Inflammatory macrophage (primary cell): ENCODE results near the gene ATP5MC2.
A peak's percentile ranks its signal among the peaks of the same experiment; 100 is the strongest.
"Not testable (repeated sequence)": the region's sequence is repeated elsewhere in the genome, so short reads cannot be mapped to it uniquely, and the experiment has no call there.

ENCODE experiments used
- DNase-seq, 2 donors: peaks; one replicate each; pipeline ENCODE4 v3.0.0-alpha.2; 2020 to 2022
- total RNA-seq, 18 experiments: gene quantifications; one replicate each; lab custom pipeline; 2026; ENCODE audit warnings: mixed read lengths in 6 of 18, inconsistent platforms in 2 of 18; lab: John Stamatoyannopoulos, UW

Gene ATP5MC2
- 64.9 to 140 (median 106) reads per million in 18 experiments for total RNA-seq

- peak; percentile 99 for DNase-seq
Measured at GRCh38 chr12:53675701-53676607, at the start of gene ATP5MC2. Gene ATP5MC2, minus strand, starts transcription at chr12:53676083. Its CDS starts 3,469 bp downstream, at chr12:53672614.

GRCh38 chr12:53722450-53723041, 46.7 kb upstream of the ATP5MC2 start:
- DNase-seq: no peak

- DNase-seq: no peak
Measured at GRCh38 chr12:53720946-53721345, 45.1 kb upstream of the ATP5MC2 start.

- no peak for DNase-seq
Measured at GRCh38 chr12:53719649-53720048, 43.8 kb upstream of the ATP5MC2 start.

- not testable (repeated sequence) for DNase-seq
Measured at GRCh38 chr12:53718567-53718966, 42.7 kb upstream of the ATP5MC2 start.

DNA sequence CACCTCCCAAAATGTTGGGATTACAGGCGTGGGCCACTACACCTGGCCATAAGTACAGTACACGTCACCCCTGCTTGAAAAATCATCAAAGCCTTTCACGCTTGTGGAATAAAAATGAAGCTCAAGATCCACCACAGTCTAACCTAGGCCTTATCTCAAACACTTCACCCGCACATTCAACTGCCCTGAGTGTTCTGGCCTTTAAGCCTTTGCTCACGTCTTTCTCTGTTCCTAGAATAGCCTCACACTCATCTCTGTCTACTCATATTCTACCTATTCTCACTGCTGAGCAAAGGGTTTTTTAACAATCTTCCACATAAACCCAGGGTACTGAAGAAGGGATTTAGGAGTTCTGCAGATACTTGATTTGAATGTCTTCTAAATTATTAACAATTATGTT, 41.4 kb upstream of the ATP5MC2 start:
- no peak for DNase-seq

- DNase-seq: no peak
Measured at GRCh38 chr12:53714004-53714403, 38.1 kb upstream of the ATP5MC2 start.

DNA sequence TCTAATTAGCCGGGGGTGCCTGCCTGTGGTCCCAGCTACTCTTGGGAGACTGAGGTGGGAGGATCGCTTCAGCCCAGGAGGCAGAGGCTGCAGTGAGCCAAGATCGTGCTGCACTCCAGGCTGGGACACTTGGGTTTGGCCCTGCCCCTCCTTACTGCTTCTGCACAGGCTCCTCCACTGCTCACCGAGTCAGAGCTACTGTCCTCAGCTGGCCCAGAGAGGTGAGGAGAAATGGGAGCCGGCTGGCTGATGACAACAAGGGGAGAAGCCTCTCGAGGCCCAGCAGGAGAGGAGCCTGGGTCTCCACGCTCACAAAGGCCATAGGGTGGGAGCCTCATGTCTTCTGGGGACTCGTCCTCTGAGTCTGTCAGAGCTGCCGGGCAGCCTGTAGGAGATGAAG, 37.6 kb upstream of the ATP5MC2 start:
- DNase-seq: no peak

GRCh38 chr12:53712059-53712643, 36.3 kb upstream of the ATP5MC2 start:
- DNase-seq: no peak

DNA sequence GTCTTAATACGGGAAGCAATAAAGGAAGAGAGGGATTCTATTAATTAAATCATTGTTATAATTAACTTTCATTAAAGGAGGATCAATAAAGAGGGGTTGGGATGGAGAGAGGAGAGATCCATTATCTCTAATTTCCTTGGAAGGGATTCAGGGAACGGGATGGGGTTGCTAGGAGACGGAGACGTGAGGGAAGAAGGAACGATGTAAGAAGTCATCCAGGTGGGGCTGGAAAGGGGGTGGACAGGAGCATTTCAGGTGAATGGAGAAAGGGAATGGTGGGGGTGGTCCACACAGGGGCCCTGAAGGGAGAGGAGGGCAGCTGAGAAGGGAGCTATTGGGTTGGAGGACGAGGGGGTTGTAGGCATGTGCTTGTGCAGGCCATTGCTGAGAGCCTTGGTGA, 34.2 kb upstream of the ATP5MC2 start:
- no peak for DNase-seq

DNA sequence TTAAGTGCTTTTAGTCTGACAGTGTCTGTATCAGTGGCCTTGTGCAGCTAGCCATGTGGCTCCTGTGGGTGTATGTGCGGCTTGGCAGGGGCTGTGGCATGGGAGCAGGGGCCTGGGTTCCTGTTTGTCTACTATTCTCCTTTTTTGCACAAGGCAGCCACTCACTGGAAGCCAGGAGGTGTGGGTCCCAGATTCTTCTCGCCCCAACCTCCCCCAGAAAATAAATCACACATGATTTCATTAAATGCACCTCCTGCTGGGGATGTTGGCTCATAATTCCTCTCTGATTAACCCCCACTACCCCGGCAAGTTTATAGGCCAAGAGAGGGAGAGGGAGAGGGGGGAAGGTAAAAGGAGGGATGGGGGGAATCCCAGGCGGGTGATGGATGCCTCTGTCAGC, 33.8 kb upstream of the ATP5MC2 start:
- DNase-seq: peak in 1 of 2 donors; percentile 37

DNA sequence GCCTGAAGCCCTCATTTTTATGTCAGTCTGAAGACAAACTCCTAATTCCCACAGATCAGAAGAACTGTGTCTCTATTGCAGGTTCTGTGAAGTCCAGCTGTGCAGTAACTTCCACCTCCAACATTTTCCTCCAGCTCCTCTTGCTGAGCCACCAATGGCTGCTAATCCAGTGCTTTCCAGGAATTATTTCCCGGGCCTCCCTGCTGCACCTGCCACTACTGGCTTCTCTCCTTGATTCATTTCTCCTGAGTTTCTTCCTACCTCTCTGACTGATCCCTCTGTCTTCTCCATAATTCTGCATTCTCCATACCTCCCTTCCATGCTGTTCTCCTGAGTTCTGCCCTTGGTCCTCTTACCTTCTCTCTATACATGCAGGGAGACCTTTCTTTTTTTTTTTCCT, 30.2 kb upstream of the ATP5MC2 start:
- no peak for DNase-seq

GRCh38 chr12:53703756-53704155, 27.9 kb upstream of the ATP5MC2 start:
- no peak for DNase-seq

GRCh38 chr12:53701518-53702264, 25.8 kb upstream of the ATP5MC2 start:
- peak; percentile 64 to 68 for DNase-seq

- no peak for DNase-seq
Measured at GRCh38 chr12:53700567-53700966, 24.7 kb upstream of the ATP5MC2 start.

DNA sequence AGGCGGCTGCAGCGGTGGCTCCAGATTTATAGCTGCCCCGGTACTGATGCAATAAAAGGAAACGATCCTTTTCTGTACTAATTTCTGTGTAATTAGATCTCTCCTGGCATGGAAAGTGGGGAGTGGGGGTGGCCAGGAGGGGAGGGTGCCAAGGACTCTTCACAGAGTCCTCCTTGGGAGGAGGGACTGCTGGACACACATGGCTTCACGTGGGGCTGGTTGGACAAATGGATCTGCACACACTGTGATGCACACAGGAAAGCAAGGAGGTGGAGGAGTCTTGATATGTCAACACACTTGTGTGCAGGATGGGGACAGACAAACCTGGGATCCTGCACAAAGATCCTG, 23.8 kb upstream of the ATP5MC2 start:
- DNase-seq: no peak

DNA sequence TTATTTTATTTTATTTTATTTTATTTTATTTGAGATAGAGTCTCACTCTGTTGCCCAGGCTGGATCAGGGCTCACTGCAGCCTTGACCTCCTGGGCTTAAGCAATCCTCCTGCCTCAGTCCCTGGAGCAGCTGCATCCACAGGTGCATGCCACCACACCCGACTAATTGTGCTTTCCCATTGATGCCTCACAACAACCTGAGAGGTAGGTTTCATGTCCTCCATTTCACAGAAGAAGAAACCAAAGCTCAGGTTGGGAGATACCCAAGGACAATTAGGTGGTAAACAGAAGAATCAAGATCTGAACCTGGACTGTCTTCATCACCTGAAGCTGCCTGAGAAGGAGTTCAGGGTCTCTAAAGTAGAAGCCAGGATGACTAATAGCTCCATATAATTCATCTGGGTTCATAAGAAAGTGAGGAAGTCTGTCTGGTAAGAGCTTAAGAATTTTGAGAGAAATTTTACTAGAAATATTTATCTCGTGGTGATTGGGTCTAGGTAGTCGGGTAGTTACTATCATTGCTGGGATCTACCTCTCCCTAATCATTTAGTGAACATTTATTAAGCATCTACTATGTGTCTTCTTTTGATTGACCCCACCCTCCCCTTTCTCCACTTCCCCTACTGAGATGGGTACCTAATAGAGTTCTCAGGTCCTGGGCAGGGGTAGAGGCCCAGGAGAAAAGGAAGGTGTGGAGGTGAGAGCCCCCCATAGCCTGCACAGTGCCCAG, 23.2 kb upstream of the ATP5MC2 start:
- no peak for DNase-seq

- DNase-seq: no peak
Measured at GRCh38 chr12:53696655-53697331, 20.9 kb upstream of the ATP5MC2 start.

DNA sequence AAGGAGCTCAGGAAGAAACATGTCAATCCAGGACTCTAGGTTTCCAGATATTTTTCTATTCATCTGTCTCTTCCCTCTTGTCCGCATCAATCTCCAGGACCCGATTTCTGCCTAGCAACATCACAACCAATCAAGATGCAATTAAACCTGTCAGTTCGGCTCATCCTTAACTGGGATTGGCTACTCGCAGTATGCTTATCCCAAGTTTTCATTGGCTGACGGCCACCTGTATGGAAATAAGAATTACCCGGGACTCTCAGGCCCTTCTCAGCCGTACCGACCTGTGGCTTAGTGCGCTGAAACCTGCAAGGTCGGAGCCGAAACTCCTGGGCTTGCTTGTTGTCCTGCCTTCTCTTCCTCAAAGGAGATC, 20.4 kb upstream of the ATP5MC2 start:
- DNase-seq: peak; percentile 37 to 53

- DNase-seq: no peak
Measured at GRCh38 chr12:53695152-53696145, 19.6 kb upstream of the ATP5MC2 start.
